Smooth muscle cell (in vitro differentiated cells): ENCODE results near the gene FAM193A. TPM values are rescaled to one million over a fixed set of nuclear protein-coding genes. Genes with fewer than 3 reads are reported as not detected.

ENCODE experiments used
- DNase-seq: peaks from one replicate; lab custom pipeline; 2025; ENCODE audit not compliant: unreplicated experiment; lab: John Stamatoyannopoulos, UW
- H2AFZ ChIP-seq: fragments of 200-600 bp; sonication (generic); 2 replicates; pipeline ENCODE4 v1.6.0; 2016; ENCODE audit warnings: antibody characterized with exemption, low read depth, mild to moderate bottlenecking
- H3F3A ChIP-seq: fragments of 200-600 bp; sonication (generic); 2 replicates; pipeline ENCODE4 v1.6.0; 2017; ENCODE audit warnings: antibody characterized with exemption, low read depth
- H3K27ac ChIP-seq: fragments of 200-600 bp; sonication (generic); 2 replicates; pipeline ENCODE4 v1.5.1; 2016; ENCODE audit warnings: low read depth, mild to moderate bottlenecking
- H3K27me3 ChIP-seq: fragments of 200-600 bp; sonication (generic); 2 replicates; pipeline ENCODE4 v1.6.1; 2016; ENCODE audit warnings: low read depth, mild to moderate bottlenecking
- H3K36me3 ChIP-seq: fragments of 200-600 bp; sonication (generic); 2 replicates; pipeline ENCODE4 v1.5.1; 2016; ENCODE audit warnings: low read depth
- H3K4me1 ChIP-seq: fragments of 200-600 bp; sonication (generic); 2 replicates; pipeline ENCODE4 v1.5.1; 2016; ENCODE audit warnings: low read depth
- H3K4me2 ChIP-seq: fragments of 200-600 bp; sonication (generic); 2 replicates; pipeline ENCODE4 v1.6.0; 2016; ENCODE audit warnings: mild to moderate bottlenecking
- H3K4me3 ChIP-seq: fragments of 200-600 bp; sonication (generic); 2 replicates; pipeline ENCODE4 v1.5.1; 2016; ENCODE audit warnings: mild to moderate bottlenecking
- H3K79me2 ChIP-seq: fragments of 200-600 bp; sonication (generic); 2 replicates; pipeline ENCODE4 v1.6.0; 2016; ENCODE audit warnings: low read depth, mild to moderate bottlenecking
- H3K9ac ChIP-seq: fragments of 200-600 bp; sonication (generic); 2 replicates; pipeline ENCODE4 v1.6.0; 2016; ENCODE audit warnings: low read depth
- H3K9me3 ChIP-seq: fragments of 200-600 bp; sonication (generic); replicated peaks from 2 replicates; pipeline ENCODE4 v1.5.1; 2016; ENCODE audit warnings: low read depth
- H4K20me1 ChIP-seq: fragments of 200-600 bp; sonication (generic); 2 replicates; pipeline ENCODE4 v1.6.0; 2016; ENCODE audit warnings: low read depth
- WGBS: methylation state at CpG from one replicate; pipeline ENCODE4 v1.1.7; 2016; ENCODE audit warnings: low lambda C conversion rate; 5-methylcytosine and 5-hydroxymethylcytosine counted together
- polyA plus RNA-seq: library from polyadenylated mRNA; unstranded; fragments of >200 nt; fragmentation: Nextera tagmentation; extraction: Ambion mirVana; gene quantifications from 2 replicates; pipeline ENCODE4 v1.2.1, GENCODE V29; 2016
- total RNA-seq: library from RNA; depleted of rRNA; stranded (reverse); fragments of >200 nt; gene quantifications from 2 replicates; pipeline ENCODE4 v1.2.3, GENCODE V29; 2014
- TF ChIP-seq, protein P1 (sequence below): fragments of 200-600 bp; sonication (generic); IDR thresholded peaks from 2 replicates; pipeline ENCODE4 v1.5.1; 2017; ENCODE audit warnings: borderline replicate concordance, mild to moderate bottlenecking, antibody characterized with exemption; ENCODE audit not compliant: insufficient read depth, poor library complexity, severe bottlenecking

The FAM193A gene
- total and polyA plus RNA-seq, 2 experiments from 2014 or later, result 8.3 to 12.2 TPM

DNA sequence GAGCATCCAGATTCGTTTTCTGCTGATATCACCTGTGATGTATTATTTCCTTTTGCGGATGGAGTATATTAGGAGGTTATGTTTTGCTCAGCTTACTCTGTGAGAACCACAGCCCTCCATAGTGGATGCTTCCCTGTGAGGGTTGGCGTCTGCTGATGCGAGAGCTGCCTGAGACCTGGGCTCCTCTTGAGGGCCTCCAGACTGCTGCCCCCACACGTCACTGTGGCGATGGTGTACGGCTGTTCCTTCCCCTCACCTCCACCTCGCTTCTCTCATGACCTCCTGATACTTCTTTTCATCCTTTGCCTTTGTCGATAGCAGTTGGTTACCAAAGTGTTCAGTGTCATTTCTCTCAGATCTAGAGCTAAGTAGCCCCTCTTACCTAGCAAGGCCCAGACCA is 148.0 kb downstream of the FAM193A start:
- TF ChIP-seq, protein P1, sequence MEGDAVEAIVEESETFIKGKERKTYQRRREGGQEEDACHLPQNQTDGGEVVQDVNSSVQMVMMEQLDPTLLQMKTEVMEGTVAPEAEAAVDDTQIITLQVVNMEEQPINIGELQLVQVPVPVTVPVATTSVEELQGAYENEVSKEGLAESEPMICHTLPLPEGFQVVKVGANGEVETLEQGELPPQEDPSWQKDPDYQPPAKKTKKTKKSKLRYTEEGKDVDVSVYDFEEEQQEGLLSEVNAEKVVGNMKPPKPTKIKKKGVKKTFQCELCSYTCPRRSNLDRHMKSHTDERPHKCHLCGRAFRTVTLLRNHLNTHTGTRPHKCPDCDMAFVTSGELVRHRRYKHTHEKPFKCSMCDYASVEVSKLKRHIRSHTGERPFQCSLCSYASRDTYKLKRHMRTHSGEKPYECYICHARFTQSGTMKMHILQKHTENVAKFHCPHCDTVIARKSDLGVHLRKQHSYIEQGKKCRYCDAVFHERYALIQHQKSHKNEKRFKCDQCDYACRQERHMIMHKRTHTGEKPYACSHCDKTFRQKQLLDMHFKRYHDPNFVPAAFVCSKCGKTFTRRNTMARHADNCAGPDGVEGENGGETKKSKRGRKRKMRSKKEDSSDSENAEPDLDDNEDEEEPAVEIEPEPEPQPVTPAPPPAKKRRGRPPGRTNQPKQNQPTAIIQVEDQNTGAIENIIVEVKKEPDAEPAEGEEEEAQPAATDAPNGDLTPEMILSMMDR, result no peak

DNA sequence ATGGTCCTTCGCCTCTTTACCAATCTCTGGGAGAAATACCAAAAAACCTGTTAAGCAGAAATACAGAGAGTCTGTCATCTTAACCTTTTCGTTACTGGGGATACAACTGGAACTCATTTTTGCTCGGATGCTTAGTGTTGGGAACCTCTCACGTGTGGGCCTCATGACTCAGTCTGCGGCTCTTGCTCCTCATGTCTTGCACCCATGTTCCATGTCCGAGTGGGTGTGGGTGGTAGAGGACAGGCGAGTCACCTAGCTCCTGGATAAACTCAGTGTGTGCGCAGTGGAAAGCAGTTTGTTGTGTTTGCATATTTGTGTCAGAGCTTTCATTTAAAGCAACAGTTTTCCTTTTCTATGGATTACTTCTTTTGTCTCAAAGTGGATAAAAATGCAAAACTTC is 149.1 kb downstream of the FAM193A start:
- Histone ChIP-seq H3K4me3 (no peak overlapping the region), H2AFZ (no peak overlapping the region), H4K20me1 (peaks cover 62% of the 10 kb centered on the region), H3K79me2 (peaks cover 25% of the 10 kb centered on the region), H3K4me2 (no peak overlapping the region), H3K9me3 (no peaks in the 10 kb centered on the region), H3K4me1 (no peaks in the 10 kb centered on the region), H3K27me3 (no peaks in the 10 kb centered on the region), H3K27ac (no peak overlapping the region), H3F3A (no peaks in the 10 kb centered on the region), H3K9ac (no peak overlapping the region), H3K36me3 (no peaks in the 10 kb centered on the region)
- DNase-seq, result no peak
- TF ChIP-seq, protein P1, result no peak
- WGBS, result 59% methylated on average over 8 of the region's 8 CpGs

More for the DNA sequence above, 148.0 kb downstream of the FAM193A start:
- Histone ChIP-seq H3K9ac (no peak overlapping the region), H3K36me3 (no peaks in the 10 kb centered on the region), H3K79me2 (peaks cover 34% of the 10 kb centered on the region), H3F3A (no peaks in the 10 kb centered on the region), H2AFZ (no peak overlapping the region), H3K27me3 (no peaks in the 10 kb centered on the region), H4K20me1 (peaks cover 72% of the 10 kb centered on the region), H3K9me3 (no peaks in the 10 kb centered on the region), H3K4me2 (no peak overlapping the region), H3K4me1 (no peaks in the 10 kb centered on the region), H3K4me3 (no peak overlapping the region), H3K27ac (no peak overlapping the region)
- 97% methylated on average over 9 of the region's 9 CpGs for WGBS
- no peak for DNase-seq

DNA sequence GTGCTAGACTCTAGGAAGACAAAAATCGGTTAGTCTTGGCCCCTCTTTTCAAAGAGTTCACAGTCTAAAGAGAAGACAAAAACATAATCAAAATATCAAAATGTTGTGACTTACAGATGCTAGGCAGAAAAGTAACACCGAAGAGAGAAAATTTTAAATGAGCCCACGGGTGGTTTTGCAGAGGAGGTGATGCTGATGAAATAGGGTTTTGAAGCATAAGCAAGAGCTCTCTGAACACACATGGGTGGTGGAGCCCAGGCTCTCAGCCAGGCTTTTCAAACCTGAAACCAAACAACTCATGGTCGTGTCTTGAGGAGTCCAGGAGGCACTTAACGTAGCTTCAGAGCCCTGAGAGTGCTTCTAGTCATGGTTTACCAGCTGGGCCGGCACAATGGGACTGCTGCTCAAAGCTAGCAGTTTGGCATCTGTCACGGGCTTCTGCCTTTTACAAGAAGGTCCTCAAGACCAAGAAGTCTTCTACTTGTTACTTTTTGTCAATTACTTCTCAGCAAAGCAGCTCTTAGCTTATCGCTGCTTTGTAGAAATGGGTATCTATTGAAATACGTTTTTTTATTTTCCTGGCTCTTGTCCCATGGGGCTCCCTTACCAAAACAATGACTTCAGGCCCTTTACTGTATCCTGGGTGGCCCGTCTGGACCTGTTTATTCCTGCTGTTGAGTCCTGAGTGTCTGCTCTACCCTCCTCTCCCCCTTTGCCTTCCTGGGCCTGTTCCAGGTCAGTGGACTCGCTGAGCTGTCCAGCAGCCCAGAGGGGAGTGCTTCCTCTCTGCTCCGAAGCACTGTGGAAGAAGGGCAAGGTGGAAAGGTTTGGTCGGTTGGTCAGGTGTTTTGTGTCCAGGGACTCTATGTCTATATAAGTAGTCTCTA is 150.2 kb downstream of the FAM193A start:
- Histone ChIP-seq H3K27me3 (no peaks in the 10 kb centered on the region), H3K79me2 (peaks cover 18% of the 10 kb centered on the region), H3K9me3 (no peaks in the 10 kb centered on the region), H4K20me1 (peaks cover 53% of the 10 kb centered on the region), H3K9ac (no peak overlapping the region), H3K4me1 (no peaks in the 10 kb centered on the region), H3K4me3 (no peak overlapping the region), H3K27ac (no peak overlapping the region), H2AFZ (no peak overlapping the region), H3K36me3 (no peaks in the 10 kb centered on the region), H3F3A (no peaks in the 10 kb centered on the region), H3K4me2 (no peak overlapping the region)
- no peak for DNase-seq
- WGBS, result 92% methylated on average over 13 of the region's 13 CpGs
- TF ChIP-seq, protein P1, result no peak

GRCh38 chr4:2688281-2688680 is 151.8 kb downstream of the FAM193A start:
- no peak overlapping the region for H3K4me3 ChIP-seq
- peaks cover 7% of the 10 kb centered on the region for H3K79me2 ChIP-seq
- DNase-seq, result no peak
- H3K36me3 ChIP-seq, result no peaks in the 10 kb centered on the region
- H3K4me2 ChIP-seq, result no peak overlapping the region
- H3K4me1 ChIP-seq, result no peaks in the 10 kb centered on the region
- WGBS, result 95% methylated on average over 11 of the region's 11 CpGs
- no peak overlapping the region for H3K9ac ChIP-seq
- no peak overlapping the region for H3K27ac ChIP-seq
- peaks cover 42% of the 10 kb centered on the region for H4K20me1 ChIP-seq
- H3K9me3 ChIP-seq, result no peaks in the 10 kb centered on the region
- H3F3A ChIP-seq, result no peaks in the 10 kb centered on the region
- no peaks in the 10 kb centered on the region for H3K27me3 ChIP-seq
- H2AFZ ChIP-seq, result no peak overlapping the region
- TF ChIP-seq, protein P1, result no peak
